H1 (cell line): ENCODE results near the gene TCEA2.

Source experiments
- CTCF ChIP-seq, 3 experiments: IDR thresholded peaks; 1 replicate in 2 of 3; 2 replicates in 1 of 3; pipeline versions ENCODE4 v1.5.1 to v1.6.1; 2011; ENCODE audit warnings: low read length in 3 of 3, mild to moderate bottlenecking in 3 of 3, inconsistent platforms in 2 of 3, low read depth in 1 of 3, moderate library complexity in 1 of 3; ENCODE audit not compliant: insufficient read depth in 1 of 3; ENCODE audit errors: control extremely low read depth in 1 of 3
- FOSL1 ChIP-seq: IDR thresholded peaks from 2 replicates; pipeline ENCODE4 v1.6.1; 2011; ENCODE audit warnings: mild to moderate bottlenecking, low read depth, low read length, moderate library complexity; ENCODE audit not compliant: insufficient read depth
- POU5F1 ChIP-seq: IDR thresholded peaks from 2 replicates; pipeline ENCODE4 v1.6.1; 2011; ENCODE audit warnings: low read depth, mild to moderate bottlenecking, low read length, moderate library complexity

- TF ChIP-seq FOSL1 (no peak), POU5F1 (no peak), CTCF (IDR thresholded peaks at IDR 0.05; ENCODE audit: control extremely low read depth in 1 of 3, insufficient read depth in 1 of 3, low read depth in 1 of 3, low read length in 3 of 3) (no peak)
Observed at GRCh38 chr20:64015635-64016034, 47.4 kb upstream of the TCEA2 start.
